Gastrocnemius medialis (tissue), 4 donors: ENCODE measurements around the gene ACP7. TPM values are rescaled to one million over a fixed set of nuclear protein-coding genes. Genes with fewer than 3 reads are reported as not detected.
"Not testable (repeated sequence)": the region's sequence is repeated elsewhere in the genome, so short reads cannot be mapped to it uniquely, and the experiment has no call there.

ENCODE experiments used
- ATAC-seq, 2 donors: fragments of 150-250 bp; one replicate each; pipeline ENCODE4 v1.9.1; 2016
- DNase-seq, 2 donors: peaks; one replicate each; pipeline ENCODE4 v3.0.0-alpha.2; 2019
- H3K27ac ChIP-seq, 4 donors: fragments of 200-600 bp; sonication (generic); 1 replicate in 1 of 4; 2 replicates in 3 of 4; pipeline ENCODE4 v1.5.1; 2016 to 2018; ENCODE audit warnings: mild to moderate bottlenecking in 2 of 4, moderate library complexity in 1 of 4
- H3K27me3 ChIP-seq, 3 donors: fragments of 200-600 bp; sonication (generic) in 2 of 3; 1 replicate in 1 of 3; 2 replicates in 2 of 3; pipeline versions ENCODE4 v1.5.1 to v1.6.0; 2016 to 2019; ENCODE audit warnings: mild to moderate bottlenecking in 1 of 3, moderate library complexity in 1 of 3
- H3K36me3 ChIP-seq, 2 donors: fragments of 200-600 bp; sonication (generic) in 1 of 2; one replicate each; pipeline ENCODE4 v1.5.1; 2017 to 2018
- H3K4me1 ChIP-seq, 2 donors: fragments of 200-600 bp; sonication (generic) in 1 of 2; one replicate each; pipeline ENCODE4 v1.5.1; 2016 to 2017; ENCODE audit warnings: mild to moderate bottlenecking in 2 of 2
- H3K4me3 ChIP-seq, 4 donors: fragments of 200-600 bp; sonication (generic) in 3 of 4; 1 replicate in 1 of 4; 2 replicates in 3 of 4; pipeline ENCODE4 v1.5.1; 2016 to 2019; ENCODE audit warnings: mild to moderate bottlenecking in 2 of 4
- H3K9me3 ChIP-seq, 3 donors: fragments of 200-600 bp; sonication (generic) in 2 of 3; 1 replicate in 1 of 3; 2 replicates in 2 of 3; pipeline ENCODE4 v1.5.1; 2016 to 2019
- POLR2A ChIP-seq, 2 donors: fragments of 450-650 bp; IDR thresholded peaks; one replicate each; pipeline ENCODE4 v1.6.1; 2017; ENCODE audit warnings: antibody characterized with exemption in 2 of 2, mild to moderate bottlenecking in 2 of 2, moderate library complexity in 2 of 2
- in situ Hi-C, 4 donors: fragments of 200-750 bp; cut with MboI; loops; one replicate each; pipeline versions ENCODE4 v1.15.0 to v1.8.0; 2017; ENCODE audit warnings: low sequenced_read_pairs in 4 of 4
- intact Hi-C: fragments of 100-400 bp; cut with DNase I; formaldehyde crosslinking; loops from one replicate; pipeline ENCODE4 v1.15.1; 2023; ENCODE audit warnings: low total_unique reads
- total RNA-seq, 4 donors: library from RNA; depleted of rRNA; stranded (reverse); fragments of >200 nt; gene quantifications; one replicate each; pipeline versions ENCODE4 v1.1.0 to v1.2.3, GENCODE V29; 2016
- TF ChIP-seq, protein P1 (sequence below), 5 experiments: fragments of 450-650 bp in 3 of 5; fragments of 200-600 bp in 2 of 5; sonication (generic) in 2 of 5; IDR thresholded peaks in 4 of 5; conservative IDR thresholded peaks in 1 of 5; 1 replicate in 4 of 5; 2 replicates in 1 of 5; pipeline ENCODE4 v1.5.1; 2016 to 2019; ENCODE audit warnings: antibody characterized with exemption in 5 of 5, mild to moderate bottlenecking in 3 of 5, moderate library complexity in 3 of 5

ACP7 gene
- total RNA-seq, 4 donors from 2014 or later, result not detected

DNA sequence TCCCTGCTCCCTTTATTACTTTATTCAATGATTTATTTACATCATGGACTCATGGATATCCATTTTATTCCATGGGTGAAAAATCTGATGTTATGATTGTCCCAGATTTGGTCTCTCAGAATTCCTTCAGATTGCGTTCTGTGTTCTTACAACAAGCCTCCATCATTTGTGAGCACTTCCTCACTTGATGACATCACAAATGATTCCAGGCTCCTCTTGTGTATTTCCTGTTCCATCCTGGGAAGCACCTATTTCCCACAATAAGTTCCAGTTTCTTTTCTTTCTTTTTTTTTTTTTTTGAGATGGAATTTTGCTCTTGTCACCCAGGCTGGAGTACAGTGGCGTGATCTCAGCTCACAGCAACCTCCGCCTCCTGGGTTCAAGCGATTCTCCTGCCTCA is 6.7 kb downstream of the ACP7 start:
- in situ Hi-C loops (no loop called here), intact Hi-C loops (no loop called here)
- Histone ChIP-seq H3K4me1 (no peaks in the 10 kb centered on the region), H3K9me3 (no peaks in the 10 kb centered on the region), H3K27me3 (peaks cover 2 to 31% (median 20%) of the 10 kb centered on the region in 3 donors), H3K4me3 (no peak overlapping the region), H3K27ac (no peak overlapping the region), H3K36me3 (no peaks in the 10 kb centered on the region)
- ATAC-seq, result no peak
- TF ChIP-seq POLR2A (IDR thresholded peaks at IDR 0.05), result no peak
- no peak for DNase-seq

DNA sequence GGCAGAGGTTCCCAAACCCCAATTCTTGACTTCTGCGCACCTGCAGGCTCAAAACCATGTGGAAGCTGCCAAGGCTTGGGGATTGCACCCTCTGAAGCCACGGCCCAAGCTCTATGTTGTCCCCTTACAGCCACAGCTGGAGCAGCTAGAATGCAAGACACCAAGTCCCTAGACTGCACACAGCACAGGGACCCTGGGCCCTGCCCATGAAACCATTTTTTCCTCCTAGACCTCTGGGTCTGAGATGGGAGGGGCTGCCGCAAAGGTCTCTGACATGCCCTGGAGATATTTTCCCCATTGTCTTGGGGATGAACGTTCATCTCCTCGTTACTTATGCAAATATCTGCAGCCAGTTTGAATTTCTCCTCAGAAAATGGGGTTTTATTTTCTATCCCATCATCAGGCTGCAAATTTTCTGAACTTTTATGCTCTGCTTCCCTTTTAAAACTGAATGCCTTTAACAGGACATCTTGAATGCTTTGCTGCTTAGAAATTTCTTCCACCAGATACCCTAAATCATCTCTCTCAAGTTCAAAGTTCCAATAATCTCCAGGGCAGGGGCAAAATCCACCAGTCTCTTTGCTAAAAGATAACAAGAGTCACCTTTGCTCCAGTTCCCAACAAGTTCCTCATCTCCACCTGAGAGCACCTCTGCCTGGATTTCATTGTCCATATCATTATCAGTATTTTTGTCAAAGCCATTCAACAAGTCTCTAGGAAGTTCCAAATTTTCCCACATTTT is 11.8 kb downstream of the ACP7 start:
- H3K4me1 ChIP-seq, H3K36me3 ChIP-seq, intact Hi-C loops, H3K4me3 ChIP-seq, DNase-seq, H3K27ac ChIP-seq, in situ Hi-C loops, H3K9me3 ChIP-seq, ATAC-seq: not testable (repeated sequence)
- peaks cover 15 to 49% (median 19%) of the 10 kb centered on the region in 3 donors for H3K27me3 ChIP-seq

DNA sequence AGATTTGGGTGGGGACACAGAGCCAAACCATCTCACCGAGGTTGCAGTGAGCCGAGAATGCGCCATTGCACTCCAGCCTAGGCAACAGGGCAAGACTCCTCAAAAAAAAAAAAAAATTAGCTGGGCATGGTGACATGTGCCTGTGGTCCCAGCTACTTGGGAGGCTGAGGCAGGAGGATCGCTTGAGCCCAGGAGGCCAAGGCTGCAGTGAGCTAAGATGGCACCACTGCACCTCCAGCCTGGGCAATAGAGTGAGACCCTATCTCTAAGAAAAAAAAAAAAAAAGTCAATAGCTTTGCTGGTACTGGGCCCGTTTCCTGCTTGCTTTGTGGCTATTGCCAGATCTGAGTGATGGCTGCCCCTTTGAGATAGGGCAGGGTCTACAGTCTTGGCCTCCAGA is 13.1 kb downstream of the ACP7 start:
- no peak overlapping the region for H3K27ac ChIP-seq
- TF ChIP-seq POLR2A (IDR thresholded peaks at IDR 0.05), result no peak
- TF ChIP-seq, protein P1, sequence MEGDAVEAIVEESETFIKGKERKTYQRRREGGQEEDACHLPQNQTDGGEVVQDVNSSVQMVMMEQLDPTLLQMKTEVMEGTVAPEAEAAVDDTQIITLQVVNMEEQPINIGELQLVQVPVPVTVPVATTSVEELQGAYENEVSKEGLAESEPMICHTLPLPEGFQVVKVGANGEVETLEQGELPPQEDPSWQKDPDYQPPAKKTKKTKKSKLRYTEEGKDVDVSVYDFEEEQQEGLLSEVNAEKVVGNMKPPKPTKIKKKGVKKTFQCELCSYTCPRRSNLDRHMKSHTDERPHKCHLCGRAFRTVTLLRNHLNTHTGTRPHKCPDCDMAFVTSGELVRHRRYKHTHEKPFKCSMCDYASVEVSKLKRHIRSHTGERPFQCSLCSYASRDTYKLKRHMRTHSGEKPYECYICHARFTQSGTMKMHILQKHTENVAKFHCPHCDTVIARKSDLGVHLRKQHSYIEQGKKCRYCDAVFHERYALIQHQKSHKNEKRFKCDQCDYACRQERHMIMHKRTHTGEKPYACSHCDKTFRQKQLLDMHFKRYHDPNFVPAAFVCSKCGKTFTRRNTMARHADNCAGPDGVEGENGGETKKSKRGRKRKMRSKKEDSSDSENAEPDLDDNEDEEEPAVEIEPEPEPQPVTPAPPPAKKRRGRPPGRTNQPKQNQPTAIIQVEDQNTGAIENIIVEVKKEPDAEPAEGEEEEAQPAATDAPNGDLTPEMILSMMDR (IDR thresholded peaks at IDR 0.05 in 4 of 5, conservative IDR thresholded peaks at IDR 0.05 in 1 of 5), result no peak
- H3K4me3 ChIP-seq, result no peak overlapping the region
- no peaks in the 10 kb centered on the region for H3K36me3 ChIP-seq
- H3K4me1 ChIP-seq, result no peaks in the 10 kb centered on the region
- in situ Hi-C loops, result no loop called here
- intact Hi-C loops, result no loop called here
- peaks cover 15 to 46% (median 16%) of the 10 kb centered on the region in 3 donors for H3K27me3 ChIP-seq
- ATAC-seq (no peak), DNase-seq (no peak)
- H3K9me3 ChIP-seq, result no peaks in the 10 kb centered on the region

DNA sequence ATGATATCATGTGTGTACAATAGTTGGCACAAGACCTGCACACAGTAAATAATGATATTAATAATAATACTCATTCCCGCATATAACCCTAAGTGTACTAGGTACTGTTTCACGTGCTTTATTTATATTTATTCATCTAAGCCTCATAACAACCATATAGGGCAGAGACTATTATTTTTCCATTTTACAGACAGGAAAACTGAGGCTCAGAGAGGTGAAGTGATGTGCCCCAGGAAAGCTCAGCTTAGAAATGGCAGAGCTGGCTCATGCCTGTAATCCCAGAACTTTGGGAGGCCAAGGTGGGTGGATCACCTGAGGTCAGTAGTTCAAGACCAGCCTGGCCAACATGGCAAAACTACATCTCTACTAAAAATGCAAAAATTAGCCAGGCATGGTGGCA is 13.6 kb downstream of the ACP7 start:
- TF ChIP-seq, protein P1 (IDR thresholded peaks at IDR 0.05 in 4 of 5, conservative IDR thresholded peaks at IDR 0.05 in 1 of 5), result no peak
- TF ChIP-seq POLR2A (IDR thresholded peaks at IDR 0.05), result no peak
- H3K36me3 ChIP-seq, result no peaks in the 10 kb centered on the region
- no peak for DNase-seq
- ATAC-seq, result no peak
- intact Hi-C loops (no loop called here), in situ Hi-C loops (no loop called here)
- H3K27ac ChIP-seq, result no peak overlapping the region
- no peaks in the 10 kb centered on the region for H3K4me1 ChIP-seq
- H3K4me3 ChIP-seq, result no peak overlapping the region
- peaks cover 15 to 46% (median 16%) of the 10 kb centered on the region in 3 donors for H3K27me3 ChIP-seq
- H3K9me3 ChIP-seq, result no peaks in the 10 kb centered on the region

DNA sequence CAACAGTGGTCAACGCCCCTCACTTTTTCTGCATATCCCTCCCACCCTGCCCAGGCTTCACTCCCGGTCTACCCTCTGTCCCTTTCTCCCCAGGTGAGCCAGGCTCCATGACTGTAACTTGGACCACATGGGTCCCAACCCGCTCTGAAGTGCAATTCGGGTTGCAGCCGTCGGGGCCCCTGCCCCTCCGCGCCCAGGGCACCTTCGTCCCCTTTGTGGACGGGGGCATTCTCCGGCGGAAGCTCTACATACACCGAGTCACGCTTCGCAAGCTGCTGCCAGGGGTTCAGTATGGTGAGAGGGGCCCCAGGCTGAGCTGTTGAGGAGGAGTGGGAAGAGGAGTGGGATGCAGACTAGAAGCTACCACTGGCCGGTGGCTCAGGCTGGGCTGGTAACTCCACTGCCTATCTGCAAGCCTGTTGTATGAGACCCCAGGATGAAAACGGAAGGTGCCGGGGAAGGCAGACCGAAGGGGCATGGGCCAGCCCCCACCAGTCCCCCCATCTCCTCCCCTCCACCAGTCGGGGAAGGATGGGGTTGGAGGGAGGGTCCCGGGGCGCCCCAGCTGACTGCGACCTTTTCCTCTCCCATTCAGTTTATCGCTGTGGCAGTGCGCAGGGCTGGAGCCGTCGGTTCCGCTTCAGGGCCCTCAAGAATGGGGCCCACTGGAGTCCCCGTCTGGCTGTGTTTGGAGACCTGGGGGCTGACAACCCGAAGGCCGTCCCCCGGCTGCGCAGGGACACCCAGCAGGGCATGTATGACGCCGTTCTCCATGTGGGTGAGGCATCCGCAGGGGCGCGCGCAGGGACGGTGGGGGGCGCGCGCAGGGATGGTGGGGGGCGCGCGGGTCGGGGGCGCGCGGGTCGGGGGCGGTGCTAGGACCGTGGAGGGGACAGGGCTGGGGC is 14.4 kb downstream of the ACP7 start:
- ATAC-seq (no peak), DNase-seq (no peak)
- in situ Hi-C loops (no loop called here), intact Hi-C loops (no loop called here)
- Histone ChIP-seq H3K27me3 (peaks cover 15 to 39% (median 16%) of the 10 kb centered on the region in 3 donors), H3K4me1 (no peaks in the 10 kb centered on the region), H3K27ac (no peak overlapping the region), H3K9me3 (no peaks in the 10 kb centered on the region), H3K4me3 (no peak overlapping the region), H3K36me3 (no peaks in the 10 kb centered on the region)
- no peak for TF ChIP-seq POLR2A (IDR thresholded peaks at IDR 0.05)
- TF ChIP-seq, protein P1 (IDR thresholded peaks at IDR 0.05 in 4 of 5, conservative IDR thresholded peaks at IDR 0.05 in 1 of 5), result no peak
